Kidney glomerular epithelial cell (primary cell): ENCODE results near the gene ADAMTS10.
A peak's percentile ranks its signal among the peaks of the same experiment; 100 is the strongest.
"Not testable (repeated sequence)": the region's sequence is repeated elsewhere in the genome, so short reads cannot be mapped to it uniquely, and the experiment has no call there.

Experiments
- DNase-seq: peaks from one replicate; lab custom pipeline; 2025; lab: John Stamatoyannopoulos, UW

Gene ADAMTS10

DNA sequence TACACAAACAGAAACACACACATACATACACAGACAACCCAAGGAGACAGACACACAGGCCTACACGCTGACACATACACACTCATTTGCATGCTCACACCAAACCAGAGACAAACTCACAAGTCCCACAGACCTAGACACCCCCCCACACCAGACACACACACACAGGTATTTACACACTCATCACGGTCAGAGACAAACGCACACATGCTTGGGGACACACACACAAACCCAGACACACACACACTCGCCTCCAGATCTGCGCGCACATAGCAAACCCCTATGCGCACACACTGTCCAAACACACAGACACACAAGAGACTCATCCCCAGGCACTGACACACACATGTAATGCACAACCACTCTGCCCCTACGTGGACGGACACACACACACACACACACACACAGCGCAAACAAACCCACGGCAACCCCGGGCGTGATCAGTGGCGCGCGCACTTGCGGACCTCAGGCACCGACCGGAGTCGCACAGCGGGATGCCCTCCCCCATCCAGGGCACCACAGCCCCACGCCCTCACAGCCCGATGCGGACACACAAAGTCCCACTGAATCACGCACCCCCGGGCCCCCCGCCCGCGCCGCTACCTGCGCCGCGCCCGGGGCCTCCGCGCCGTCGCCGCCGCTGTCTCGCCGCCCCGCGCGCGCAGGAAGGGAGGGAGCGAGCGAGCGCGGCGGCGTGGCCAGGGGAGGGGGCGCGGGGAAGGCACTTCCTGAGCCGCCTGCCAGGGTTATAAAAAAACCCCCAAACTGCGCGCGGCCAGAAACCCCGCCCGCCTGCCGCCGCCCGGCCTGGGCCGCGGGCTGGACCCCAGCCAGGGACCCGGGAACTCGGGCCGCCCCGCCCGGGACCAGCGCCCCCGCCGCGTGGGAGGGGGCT, at the start of gene ADAMTS10:
TSS of gene ADAMTS10 (minus strand) at position 675 of the 895 bp plus-strand sequence. CDS start 5,005 bp downstream, outside the sequence.
- DNase-seq: peak; percentile 30

DNA sequence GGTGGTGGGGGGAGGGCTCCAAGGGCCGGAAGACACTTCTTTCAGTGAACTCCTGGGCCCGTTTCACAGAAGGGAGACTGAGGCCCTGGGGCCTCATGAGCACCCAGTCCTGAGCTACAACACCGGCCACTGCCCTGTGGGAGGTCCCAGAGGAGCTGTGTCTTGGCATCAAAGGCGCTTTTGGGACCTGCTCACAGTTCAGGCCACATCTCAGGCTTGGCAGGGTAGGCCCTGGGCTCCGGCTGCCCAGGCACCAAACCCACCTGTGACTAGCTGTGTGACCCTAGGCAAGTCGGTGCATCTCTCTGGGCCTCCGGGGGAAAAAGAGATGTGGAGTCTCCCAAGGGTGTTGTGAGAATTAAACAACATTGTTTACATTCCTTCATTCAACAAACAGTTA, 49.4 kb upstream of the ADAMTS10 start:
- DNase-seq: no peak

DNA sequence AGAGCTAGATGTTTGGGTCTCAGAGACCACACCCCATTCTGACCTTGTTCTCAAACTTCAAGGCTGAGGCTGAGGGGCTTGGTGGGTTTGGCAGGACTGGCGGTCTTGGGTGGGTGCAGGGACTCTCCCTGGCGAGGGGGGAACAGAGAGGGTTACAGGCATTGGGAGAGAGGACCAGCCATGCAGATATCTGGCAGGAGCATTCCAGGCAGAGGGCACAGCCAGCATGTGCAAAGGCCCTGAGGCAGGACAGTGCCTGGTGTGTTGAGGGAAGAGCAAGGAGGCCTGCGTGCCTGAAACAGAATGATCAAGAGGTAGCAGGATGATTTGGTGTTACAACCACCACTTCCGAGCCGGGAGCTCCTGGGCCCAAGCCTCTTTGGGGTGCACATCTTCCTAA, 47.4 kb upstream of the ADAMTS10 start:
- DNase-seq: no peak

DNA sequence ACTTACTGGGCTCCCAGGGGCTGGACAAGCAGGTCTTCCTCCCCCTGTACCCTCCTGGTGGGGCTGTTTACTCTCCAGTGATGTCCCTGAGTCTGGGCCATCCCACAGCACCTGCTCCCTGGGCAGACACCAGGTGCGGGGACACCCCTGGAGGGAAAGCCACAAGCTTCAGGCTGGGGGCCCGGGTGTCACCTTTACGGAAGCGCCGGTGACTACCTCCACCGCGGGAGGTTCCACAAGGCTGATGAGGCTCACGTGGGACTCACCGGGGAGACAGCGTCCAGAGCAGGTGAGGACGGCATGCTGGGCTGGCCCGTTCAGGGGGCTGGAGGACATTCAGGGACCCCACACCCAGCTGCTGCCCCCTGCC, 44.8 kb upstream of the ADAMTS10 start:
- no peak for DNase-seq

DNA sequence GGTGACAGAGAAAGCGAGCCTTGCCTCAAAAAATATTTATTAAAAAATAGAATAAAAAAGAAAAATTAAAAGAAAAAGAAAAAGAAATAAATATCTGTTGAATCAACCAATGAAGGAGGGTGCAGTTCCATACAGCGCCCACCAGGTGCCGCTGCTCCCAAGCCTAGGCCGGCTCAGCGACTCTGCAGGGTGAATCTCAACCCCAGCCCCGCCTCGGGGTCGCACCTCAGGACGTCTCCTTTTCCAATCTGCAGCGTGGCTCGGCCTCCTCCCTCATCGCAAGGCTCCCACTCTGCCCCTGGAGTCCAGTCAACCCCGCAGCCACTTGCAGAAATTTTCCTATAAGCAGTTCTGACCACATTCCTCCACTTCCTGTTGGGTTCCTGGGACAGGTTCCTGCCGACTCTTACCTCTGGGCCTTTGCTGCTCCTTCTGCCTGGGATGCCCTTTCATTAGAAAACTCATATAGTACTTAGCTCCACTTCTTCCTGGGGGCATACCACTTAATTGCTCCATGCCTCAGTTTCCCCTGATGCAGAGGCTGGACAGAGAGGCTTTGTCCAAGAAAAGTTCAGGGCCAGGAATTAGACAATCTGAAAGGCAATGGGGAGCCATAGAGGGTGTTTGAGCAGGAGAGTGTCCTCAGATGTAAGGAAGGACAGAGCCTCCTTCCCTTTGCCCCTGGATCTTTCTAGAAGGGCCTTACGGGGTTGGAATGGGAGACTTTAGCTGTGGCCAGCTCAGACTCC, 44.2 kb upstream of the ADAMTS10 start:
- DNase-seq: peak; percentile 46

DNA sequence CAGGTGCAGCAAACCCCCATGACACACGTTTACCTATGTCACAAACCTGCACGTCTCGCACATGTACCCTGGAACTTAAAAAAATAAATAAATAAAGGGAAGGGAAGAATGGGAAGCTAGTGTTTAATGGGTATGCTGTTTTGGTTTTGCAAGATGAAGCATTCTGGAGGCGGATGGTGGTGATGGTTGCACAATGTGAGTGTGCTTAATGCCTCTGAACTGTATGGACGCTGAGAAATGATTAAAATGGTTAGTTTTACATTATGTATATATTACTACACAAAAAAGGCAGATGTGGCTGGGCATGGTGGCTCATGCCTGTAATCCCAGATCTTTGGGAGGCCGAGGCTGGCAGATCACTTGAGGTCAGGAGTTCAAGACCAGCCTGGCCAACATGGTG, 37.7 kb upstream of the ADAMTS10 start:
- DNase-seq: no peak

DNA sequence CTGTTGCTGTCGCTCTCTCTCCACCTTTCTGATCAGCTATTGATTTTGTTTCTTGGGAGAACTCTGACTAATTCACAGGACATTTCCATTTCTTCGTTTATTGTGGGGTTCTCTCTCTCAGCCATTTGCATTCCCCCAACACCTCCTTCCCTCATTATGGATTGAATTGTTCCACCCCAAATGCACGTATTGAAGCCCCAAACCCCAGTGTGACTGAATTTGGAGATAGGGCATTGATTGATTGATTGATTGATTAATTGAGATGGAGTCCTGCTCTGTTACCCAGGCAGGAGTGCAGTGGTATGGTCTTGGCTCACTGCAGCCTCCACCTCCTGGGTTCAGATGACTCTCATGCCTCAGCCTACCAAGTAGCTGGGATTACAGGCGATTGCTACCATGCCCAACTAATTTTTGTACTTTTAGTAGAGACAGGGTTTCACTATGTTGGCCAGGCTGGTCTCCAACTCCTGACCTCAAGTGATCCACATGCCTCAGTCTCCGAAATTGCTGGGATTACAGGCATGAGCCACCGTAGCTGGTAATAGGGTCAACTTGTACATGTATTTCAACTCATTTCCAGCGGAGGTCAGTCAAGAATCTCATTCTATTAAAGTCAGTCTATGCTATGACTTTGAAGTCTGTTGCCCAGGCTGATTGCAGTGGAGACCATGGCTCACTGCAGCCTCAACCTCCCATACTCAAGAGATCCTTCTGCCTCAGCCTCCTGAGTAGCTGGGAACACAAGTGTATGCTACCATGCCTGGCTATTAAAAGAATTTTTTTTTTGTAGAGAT, 33.5 kb upstream of the ADAMTS10 start:
- DNase-seq: no peak

DNA sequence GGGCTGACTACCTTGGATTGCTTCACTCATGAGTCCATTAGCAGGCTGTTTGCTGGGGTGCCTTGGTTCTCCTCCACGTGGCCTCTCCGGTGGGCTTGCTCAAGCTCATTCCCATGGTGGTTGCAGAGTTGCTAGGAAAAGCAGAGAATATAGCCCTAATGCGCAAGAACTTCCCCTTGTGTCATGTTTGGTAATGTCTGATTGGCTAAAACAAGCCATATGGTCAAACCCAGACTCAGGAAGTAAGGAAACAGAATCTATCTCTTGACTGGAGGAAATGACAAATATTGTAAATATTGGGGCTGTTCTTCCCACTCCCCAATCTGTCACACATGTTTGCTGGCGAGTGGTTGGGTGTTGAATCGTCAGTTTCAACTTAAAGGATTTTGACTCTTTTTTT, 32.0 kb upstream of the ADAMTS10 start:
- DNase-seq: no peak

DNA sequence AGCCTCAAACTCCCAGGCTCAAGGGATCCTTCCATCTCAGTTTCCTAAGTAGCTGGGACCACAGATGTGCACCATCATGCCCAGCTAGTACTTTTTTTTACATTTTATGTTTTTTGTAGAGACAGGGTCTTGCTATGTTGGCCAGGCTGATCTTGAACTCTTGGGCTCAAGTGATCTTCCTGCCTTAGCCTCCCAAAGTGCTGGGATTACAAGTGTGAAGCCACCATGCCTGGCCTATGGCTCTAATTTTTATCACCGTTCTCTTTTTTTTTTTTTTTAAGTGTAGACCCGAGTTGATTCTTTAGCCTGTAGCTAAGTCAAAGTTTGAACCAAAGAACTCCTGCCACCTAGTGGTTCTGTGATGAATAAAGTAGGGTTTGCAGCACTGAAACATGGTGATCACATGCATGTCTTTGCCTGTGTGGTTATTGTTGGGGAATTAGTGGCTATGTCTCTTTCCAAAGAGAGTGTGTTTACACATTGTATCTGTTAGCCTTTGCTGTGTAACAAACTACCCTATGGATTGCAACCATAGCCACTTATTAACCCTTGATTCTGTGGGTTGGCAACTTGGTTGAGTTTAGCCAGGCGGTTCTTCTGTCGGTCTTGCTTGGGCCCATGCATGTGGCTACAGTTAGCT, 31.5 kb upstream of the ADAMTS10 start:
- peak; percentile 13 for DNase-seq

DNA sequence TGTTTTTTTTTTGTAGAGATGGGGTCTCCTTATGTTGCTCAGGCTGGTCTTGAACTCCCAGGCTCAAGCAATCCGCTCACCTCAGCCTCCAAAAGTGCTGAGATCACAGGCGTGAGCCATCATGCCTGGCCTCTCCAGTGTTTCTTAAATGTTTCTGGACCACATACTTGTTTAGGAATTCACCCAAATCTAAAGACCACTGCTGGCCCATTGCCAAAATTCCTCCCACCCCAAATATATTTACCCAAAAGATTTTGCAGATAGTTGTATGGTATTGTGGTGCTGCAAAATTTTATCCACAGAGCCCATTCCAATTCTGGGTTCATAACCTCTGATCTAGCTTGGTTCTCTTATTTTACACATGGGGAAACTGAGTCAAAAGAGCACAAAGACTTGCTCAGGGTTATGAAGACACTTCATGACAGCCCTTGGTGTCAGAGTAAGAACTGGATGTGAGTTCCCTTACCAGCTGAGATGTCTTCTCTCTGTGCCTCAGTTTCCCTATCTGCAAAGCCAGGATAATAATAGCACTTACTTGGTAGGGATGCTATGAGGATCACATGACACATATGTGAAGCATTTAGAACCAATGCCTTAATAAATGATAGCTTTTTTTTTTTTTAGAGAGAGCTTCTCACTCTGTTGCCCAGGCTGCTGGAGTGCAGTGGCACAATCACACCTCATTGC, 30.8 kb upstream of the ADAMTS10 start:
- DNase-seq: no peak

DNA sequence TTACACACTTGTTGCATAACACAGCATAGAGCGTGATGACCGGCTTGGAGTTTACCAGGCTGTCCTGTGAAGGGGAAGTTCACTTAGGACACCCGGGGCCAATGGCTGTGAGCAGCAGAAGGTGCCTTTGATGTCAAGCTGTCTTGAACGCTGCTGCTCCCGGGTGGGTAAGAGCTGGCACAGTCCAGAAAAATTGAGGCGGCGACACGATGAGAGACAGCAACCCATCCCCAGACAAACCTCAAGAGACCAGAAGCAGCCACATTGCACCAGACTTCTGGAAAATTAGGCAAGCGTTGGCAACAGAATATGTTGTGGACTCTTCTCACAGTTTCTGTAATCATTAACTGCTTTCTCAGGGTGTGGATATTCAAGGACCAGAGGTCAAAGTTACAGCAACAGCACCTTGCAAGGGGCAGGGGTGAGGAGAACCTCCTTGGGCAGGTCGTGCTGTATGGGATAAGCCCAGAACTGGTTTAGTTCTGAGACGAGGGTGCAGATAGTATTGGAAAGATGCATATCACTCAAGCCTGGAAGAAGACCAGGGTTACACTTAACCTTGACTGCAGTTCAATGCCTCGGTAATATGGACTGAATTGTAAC, 30.0 kb upstream of the ADAMTS10 start:
- no peak for DNase-seq

DNA sequence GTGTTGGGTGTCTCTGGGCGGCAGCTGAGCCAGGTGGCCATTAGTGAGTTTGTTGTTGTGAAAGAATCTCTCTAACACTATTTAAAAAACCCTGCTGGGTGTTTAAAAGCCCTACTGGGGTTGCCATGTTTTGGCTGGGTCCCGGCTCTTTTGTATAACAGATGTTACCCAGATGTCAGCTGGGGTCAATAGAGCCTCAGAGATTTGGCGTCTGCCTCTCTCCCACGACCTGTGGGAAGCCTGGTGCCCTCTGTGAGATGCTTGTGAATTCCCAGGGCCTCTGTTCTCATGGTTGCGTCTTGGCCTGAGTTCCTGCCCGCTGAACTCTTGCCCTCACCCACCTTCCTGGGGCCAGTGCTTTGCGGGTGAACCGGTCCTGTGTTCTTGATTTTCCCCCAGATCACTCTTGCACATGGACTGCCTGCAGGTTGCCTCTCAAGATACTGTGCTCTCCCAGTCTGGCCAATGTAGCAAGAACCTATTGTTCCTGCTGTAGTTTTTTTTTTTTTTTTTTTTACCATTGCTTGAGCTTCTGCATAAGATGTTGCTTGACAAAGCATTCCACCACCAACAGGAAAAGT, 29.4 kb upstream of the ADAMTS10 start:
- no peak for DNase-seq

DNA sequence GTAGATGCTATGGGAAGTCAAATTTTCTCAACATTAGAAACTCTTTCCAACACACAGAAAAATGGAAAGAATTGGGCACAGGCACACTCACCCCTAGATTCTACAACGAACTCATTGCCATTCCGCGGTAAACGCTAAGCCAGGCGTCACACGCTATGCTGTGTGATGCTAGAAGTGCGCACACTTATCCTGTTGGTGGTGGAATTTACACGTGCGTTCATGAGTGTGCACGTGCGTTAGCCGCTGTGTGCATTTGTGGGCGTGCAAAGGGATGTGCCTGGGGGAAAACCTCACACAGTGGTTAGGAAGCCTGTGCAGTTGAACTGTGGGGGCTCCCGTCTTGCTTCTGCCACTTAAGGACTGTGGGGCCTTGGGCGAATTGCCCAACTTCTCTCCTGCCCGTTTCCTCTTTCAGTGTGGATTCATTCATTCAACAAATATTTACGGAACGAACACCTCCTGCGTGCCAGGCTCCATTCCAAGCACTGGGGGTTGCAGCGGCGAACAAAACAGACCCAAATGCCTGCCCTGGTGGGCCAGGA, 27.6 kb upstream of the ADAMTS10 start:
- no peak for DNase-seq

DNA sequence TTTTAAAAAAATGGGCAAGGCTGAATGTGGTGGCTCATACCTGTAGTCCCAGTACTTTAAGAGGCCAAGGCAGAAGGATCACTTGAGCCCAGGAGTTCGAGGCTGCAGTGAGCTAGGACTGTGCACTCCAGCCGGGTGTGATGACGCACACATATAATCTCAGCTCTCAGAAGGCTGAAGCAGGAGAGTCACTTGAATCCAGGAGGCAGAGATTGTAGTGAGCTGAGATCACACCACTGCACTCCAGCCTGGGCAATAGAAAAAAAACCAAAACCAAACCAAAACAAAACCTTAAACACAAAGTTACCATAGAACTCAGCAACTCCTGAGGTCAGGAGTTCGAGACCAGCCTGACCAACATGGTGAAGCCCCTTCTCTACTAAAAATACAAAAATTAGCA, 26.6 kb upstream of the ADAMTS10 start:
- not testable (repeated sequence) for DNase-seq

DNA sequence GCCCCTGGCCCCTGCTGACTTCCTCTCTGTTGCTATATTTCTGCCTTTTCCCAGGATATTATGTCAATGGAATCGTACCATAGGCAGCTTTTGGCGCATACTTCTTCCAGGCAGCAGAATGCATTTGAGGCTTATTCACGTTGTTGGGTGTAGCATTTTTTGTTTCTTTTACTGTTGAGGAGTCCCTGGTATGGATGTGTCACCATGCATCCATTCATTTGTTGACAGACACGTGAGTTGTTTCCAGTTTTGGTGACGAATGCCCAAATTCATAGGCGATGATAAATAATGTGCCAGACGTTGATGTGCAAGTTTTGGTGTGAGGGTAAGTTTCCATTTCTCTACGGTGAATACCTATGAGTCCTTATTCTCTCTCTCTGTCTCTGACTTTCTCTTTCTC, 24.9 kb upstream of the ADAMTS10 start:
- no peak for DNase-seq

DNA sequence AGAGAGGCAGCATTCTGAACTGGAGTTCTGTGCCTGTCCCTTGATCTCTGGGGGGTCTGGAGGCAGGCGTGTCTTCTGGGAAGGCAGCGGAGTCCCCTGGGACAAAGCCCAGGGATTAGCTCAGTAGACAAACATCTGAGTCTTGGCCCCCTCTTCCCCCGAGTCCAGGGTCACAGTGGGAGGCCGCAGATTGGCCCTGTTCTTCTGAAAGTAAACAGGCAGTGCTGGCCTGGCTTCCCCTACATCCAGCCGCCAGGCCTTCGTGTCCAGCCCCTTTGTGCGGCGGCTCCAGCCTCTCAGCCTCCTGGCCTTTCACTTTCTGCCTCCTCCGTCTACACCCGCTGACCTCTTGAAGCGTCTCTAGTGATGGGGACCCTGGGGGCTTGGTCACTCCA, 20.9 kb upstream of the ADAMTS10 start:
- DNase-seq: no peak

DNA sequence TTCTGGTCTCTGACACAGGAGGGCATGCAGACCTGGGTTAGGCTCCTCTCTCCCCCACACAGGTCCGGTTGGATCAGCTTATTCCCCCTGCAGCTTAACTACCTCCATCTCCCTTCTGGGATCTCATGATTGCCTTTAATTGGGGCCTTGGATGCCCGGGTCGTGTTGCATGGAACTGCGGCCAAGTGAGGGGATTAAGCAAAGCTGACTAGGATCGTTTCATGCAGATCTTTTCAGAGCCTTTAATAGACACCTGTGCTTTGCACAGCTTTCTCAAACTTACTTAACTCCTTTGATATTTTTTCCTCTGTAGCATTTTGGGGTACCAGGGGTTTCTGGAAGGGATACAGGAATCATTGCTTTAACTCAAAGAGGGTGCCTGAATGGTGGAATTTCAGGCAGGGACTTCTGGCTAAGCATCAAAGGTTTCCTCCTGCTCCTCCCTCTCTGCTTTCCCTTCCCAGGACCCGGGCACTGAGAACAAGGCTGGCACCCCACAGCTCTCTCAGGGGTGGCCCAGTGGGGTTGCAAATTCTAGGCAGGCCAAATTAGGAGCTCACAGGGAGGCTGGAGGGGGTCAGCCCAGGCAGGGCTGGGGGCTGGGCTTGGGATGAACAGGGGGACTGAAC, 20.4 kb upstream of the ADAMTS10 start:
- no peak for DNase-seq

DNA sequence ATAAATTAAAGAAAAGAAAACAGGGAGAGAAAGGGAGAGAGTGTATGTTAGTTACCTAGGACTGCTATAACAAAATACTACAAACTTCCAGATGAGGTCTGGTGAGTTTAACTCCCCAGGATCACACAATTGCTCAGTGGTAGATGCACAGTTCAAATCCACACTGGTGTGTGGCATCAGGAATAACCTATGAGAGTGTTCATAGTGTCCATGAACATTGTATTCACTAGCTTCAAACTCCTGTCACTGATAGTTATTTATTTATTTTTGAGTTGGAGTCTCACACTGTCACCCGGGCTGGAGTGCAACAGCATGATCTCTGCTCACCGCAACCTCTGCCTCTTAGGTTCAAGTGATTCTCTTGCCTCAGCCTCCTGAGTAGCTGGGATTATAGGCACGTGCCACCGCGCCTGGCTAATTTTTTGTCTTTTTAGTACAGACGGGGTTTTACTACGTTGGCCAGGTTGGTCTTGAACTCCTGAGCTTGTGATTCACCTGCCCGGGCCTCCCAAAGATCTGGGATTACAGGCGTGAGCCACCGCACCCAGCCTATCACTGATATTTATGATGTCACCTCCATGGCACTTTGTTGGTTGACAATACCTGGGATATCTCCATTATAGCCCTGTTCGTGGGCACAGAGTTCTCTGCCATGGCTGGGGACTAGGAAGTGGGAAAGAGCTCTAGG, 19.6 kb upstream of the ADAMTS10 start, which contains the start of gene NFILZ:
TSS of gene NFILZ (plus strand) at position 638 of the 688 bp plus-strand sequence. CDS start 46,133 bp downstream, outside the sequence.
- no peak for DNase-seq

DNA sequence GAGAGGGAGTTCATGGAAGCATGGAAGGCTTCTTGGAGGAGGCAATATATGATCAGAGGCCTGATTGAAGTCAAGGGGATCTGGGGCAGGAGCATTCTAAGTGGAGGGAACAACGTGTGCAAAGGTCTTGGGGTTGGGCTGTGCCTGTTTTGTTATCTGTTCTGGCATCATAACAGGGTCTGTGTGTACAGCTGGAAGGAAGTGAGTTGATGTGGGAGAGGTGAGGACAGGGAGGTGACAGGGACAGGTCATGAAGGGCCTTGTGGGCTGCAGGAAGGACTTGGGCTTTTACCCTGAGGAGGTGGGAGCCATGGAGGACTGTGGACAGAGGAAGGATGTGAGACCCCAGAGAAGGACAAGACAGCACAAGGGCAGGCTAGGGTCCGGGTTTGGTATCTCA, 18.7 kb upstream of the ADAMTS10 start:
- DNase-seq: no peak
